Measurements from ENCODE around the gene TMEM209. TPM values are rescaled to one million over a fixed set of nuclear protein-coding genes. Genes with fewer than 3 reads are reported as not detected.
"Not testable (repeated sequence)": the region's sequence is repeated elsewhere in the genome, so short reads cannot be mapped to it uniquely, and the experiment has no call there.

The TMEM209 gene
- total RNA-seq, 2 donors from 2014 or later = 7.3 to 8.8 TPM

GRCh38 chr7:130240240-130240639 is 35.0 kb upstream of the TMEM209 start:
- H3K36me3 ChIP-seq = no peaks in the 10 kb centered on the region
- DNase-seq (ENCODE audit: low spot score) = no peak
- H3K27ac ChIP-seq = no peak overlapping the region
- no peak overlapping the region for H3K4me3 ChIP-seq
- H3K4me1 ChIP-seq = no peaks in the 10 kb centered on the region
- H3K9me3 ChIP-seq = no peaks in the 10 kb centered on the region
- no peak for TF ChIP-seq CTCF (IDR thresholded peaks at IDR 0.05)
- no peaks in the 10 kb centered on the region for H3K27me3 ChIP-seq

- H3K9me3 ChIP-seq; H3K27ac ChIP-seq; H3K36me3 ChIP-seq; DNase-seq (ENCODE audit: low spot score); H3K4me3 ChIP-seq; H3K4me1 ChIP-seq; H3K27me3 ChIP-seq: not testable (repeated sequence)
These were observed 31.2 kb upstream of the TMEM209 start for GRCh38 chr7:130236361-130236760.

GRCh38 chr7:130234078-130234477 is 28.9 kb upstream of the TMEM209 start:
- H3K27me3 ChIP-seq = no peaks in the 10 kb centered on the region

GRCh38 chr7:130232209-130232608 is 27.0 kb upstream of the TMEM209 start:
- TF ChIP-seq CTCF (IDR thresholded peaks at IDR 0.05) = no peak
- Histone ChIP-seq H3K27ac (no peak overlapping the region), H3K9me3 (no peaks in the 10 kb centered on the region), H3K4me1 (peaks cover 0 to 11% of the 10 kb centered on the region in 2 donors), H3K27me3 (no peaks in the 10 kb centered on the region), H3K36me3 (no peaks in the 10 kb centered on the region), H3K4me3 (no peak overlapping the region)
- no peak for DNase-seq (ENCODE audit: low spot score)

More at GRCh38 chr7:130234078-130234477, 28.9 kb upstream of the TMEM209 start:
- no peaks in the 10 kb centered on the region for H3K4me1 ChIP-seq
- DNase-seq (ENCODE audit: low spot score) = no peak
- H3K36me3 ChIP-seq = no peaks in the 10 kb centered on the region
- H3K27ac ChIP-seq = no peak overlapping the region
- no peaks in the 10 kb centered on the region for H3K9me3 ChIP-seq
- no peak for TF ChIP-seq CTCF (IDR thresholded peaks at IDR 0.05)
- no peak overlapping the region for H3K4me3 ChIP-seq

GRCh38 chr7:130231792-130232191 is 26.6 kb upstream of the TMEM209 start:
- Histone ChIP-seq H3K27me3 (no peaks in the 10 kb centered on the region), H3K4me1 (peaks cover 0 to 11% of the 10 kb centered on the region in 2 donors), H3K27ac (no peak overlapping the region), H3K9me3 (no peaks in the 10 kb centered on the region), H3K36me3 (no peaks in the 10 kb centered on the region), H3K4me3 (no peak overlapping the region)
- no peak for DNase-seq (ENCODE audit: low spot score)
- TF ChIP-seq CTCF (IDR thresholded peaks at IDR 0.05) = no peak

- H3K9me3 ChIP-seq; H3K27ac ChIP-seq; DNase-seq (ENCODE audit: low spot score); H3K4me3 ChIP-seq; H3K36me3 ChIP-seq; H3K27me3 ChIP-seq: not testable (repeated sequence)
- H3K4me1 ChIP-seq = peaks cover 0 to 11% of the 10 kb centered on the region in 2 donors
These were observed 24.8 kb upstream of the TMEM209 start for GRCh38 chr7:130229981-130230380.

- no peak for DNase-seq (ENCODE audit: low spot score)
These were observed 23.8 kb upstream of the TMEM209 start for GRCh38 chr7:130228840-130229502.

More at GRCh38 chr7:130228840-130229502, 23.8 kb upstream of the TMEM209 start:
- Histone ChIP-seq H3K4me3 (no peak overlapping the region), H3K27me3 (no peaks in the 10 kb centered on the region), H3K36me3 (no peaks in the 10 kb centered on the region), H3K9me3 (no peaks in the 10 kb centered on the region), H3K27ac (no peak overlapping the region), H3K4me1 (peaks cover 0 to 11% of the 10 kb centered on the region in 2 donors)
- no peak for TF ChIP-seq CTCF (IDR thresholded peaks at IDR 0.05)

Data from right atrium auricular region (tissue), 2 donors.